ENCODE data around the gene TIMM17B.
A peak's percentile ranks its signal among the peaks of the same experiment; 100 is the strongest.
"Not testable (repeated sequence)": the region's sequence is repeated elsewhere in the genome, so short reads cannot be mapped to it uniquely, and the experiment has no call there.

Gene TIMM17B

DNA sequence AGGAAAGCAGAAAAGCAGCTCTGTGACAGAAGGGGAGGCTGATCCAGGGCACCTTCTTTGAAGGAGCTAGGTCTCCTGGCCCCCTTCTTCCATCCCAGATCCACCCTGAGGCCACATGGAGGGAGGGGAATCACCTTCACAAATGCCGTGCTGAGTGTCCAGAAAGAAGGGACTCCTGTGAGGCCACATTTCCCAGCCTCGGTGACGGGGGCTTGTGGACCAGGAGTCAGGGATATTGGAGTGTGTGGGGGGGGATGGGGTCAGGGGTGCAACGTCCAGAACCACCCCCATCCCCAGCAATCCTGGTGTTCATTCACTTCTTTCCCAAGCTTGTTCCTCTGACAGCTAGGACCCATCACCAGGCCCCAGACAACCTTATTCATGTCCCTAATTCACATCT lies 4.7 kb downstream of the TIMM17B start:
- H3K4me3 ChIP-seq (IDR thresholded peaks at IDR 0.05; ENCODE audit: insufficient read depth, low read depth, low read length): no peak overlapping the region
- no peak overlapping the region; the same call in 1 of the 2 replicates for H3K4me2 ChIP-seq
- H3K27ac ChIP-seq: no peak overlapping the region
- no peaks in the 10 kb centered on the region for H3K36me3 ChIP-seq (ENCODE audit: insufficient read depth)
- no peaks in the 10 kb centered on the region for H4K20me1 ChIP-seq (ENCODE audit: insufficient read depth)
- no peaks in the 10 kb centered on the region for H3K27me3 ChIP-seq (ENCODE audit: insufficient read depth, low read depth)
- peaks cover 11% of the 10 kb centered on the region; the same call in 1 of the 2 replicates for H3K79me2 ChIP-seq (ENCODE audit: insufficient read depth, low read depth)
- peaks cover 10% of the 10 kb centered on the region for H3K4me1 ChIP-seq (ENCODE audit: low read depth, poor library complexity, severe bottlenecking)
- no peak overlapping the region for H2AFZ ChIP-seq (ENCODE audit: low read depth)
- TF ChIP-seq, protein P1, sequence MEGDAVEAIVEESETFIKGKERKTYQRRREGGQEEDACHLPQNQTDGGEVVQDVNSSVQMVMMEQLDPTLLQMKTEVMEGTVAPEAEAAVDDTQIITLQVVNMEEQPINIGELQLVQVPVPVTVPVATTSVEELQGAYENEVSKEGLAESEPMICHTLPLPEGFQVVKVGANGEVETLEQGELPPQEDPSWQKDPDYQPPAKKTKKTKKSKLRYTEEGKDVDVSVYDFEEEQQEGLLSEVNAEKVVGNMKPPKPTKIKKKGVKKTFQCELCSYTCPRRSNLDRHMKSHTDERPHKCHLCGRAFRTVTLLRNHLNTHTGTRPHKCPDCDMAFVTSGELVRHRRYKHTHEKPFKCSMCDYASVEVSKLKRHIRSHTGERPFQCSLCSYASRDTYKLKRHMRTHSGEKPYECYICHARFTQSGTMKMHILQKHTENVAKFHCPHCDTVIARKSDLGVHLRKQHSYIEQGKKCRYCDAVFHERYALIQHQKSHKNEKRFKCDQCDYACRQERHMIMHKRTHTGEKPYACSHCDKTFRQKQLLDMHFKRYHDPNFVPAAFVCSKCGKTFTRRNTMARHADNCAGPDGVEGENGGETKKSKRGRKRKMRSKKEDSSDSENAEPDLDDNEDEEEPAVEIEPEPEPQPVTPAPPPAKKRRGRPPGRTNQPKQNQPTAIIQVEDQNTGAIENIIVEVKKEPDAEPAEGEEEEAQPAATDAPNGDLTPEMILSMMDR (conservative IDR thresholded peaks at IDR 0.05; ENCODE audit: low read depth, low read length): no peak
- H3K9ac ChIP-seq: no peak overlapping the region

DNA sequence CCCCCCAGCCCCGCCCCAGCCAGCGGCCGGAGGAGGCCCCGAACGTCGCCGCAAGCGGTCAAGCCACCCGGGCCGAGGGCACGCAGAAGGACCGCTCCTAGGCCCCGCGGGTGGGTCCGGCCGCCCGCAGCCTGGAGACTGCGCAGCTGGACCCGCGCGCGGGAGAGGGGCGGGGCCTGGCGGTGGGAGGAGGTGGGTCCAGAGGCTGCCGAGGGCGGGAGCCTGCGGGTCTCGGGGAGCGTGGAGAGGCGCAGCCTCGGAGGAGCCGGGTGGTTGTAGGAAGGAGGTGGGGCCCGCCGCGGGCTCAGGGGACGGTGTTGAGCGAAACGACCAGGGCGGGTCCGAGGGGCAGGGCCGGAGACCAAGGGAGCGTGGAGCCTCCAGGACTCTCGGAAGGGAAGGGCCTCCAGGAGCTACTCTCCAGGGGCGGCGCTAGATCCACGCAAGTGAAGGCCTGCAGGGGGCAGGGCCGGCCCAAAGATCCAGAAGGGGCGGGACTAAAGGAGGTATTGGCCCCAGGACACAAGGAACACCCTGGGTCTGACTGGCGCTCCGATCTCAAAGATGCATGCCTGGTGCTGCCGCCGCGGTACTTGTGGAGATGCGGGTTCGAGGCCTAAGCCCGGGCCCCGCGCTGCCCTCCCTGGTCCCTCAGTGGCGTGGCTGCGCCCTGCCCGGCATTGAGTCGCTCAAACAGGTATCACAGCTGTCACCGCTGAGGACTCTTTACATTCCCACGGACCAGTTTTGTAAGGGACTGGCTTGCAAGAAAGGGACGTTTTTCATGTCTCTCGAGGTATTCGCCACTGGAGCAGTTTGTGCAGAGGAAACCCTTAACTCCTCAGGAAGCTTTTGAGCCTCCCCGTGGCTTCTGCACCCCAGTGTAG lies 5.9 kb downstream of the TIMM17B start:
- Histone ChIP-seq H3K9ac (no peak overlapping the region), H3K4me2 (peak overlapping the region; percentile 61), H2AFZ (ENCODE audit: low read depth) (peak overlapping the region; percentile 54), H3K27ac (no peak overlapping the region), H4K20me1 (ENCODE audit: insufficient read depth) (no peaks in the 10 kb centered on the region), H3K36me3 (ENCODE audit: insufficient read depth) (no peaks in the 10 kb centered on the region), H3K4me3 (IDR thresholded peaks at IDR 0.05; ENCODE audit: insufficient read depth, low read depth, low read length) (no peak overlapping the region), H3K4me1 (ENCODE audit: low read depth, poor library complexity, severe bottlenecking) (peaks cover 10% of the 10 kb centered on the region), H3K27me3 (ENCODE audit: insufficient read depth, low read depth) (no peaks in the 10 kb centered on the region), H3K79me2 (ENCODE audit: insufficient read depth, low read depth) (peaks cover 8% of the 10 kb centered on the region; the same call in 1 of the 2 replicates)
- TF ChIP-seq, protein P1 (conservative IDR thresholded peaks at IDR 0.05; ENCODE audit: low read depth, low read length): 0 out of 2 replicates have a peak, but pooled peaks have one; percentile 14

DNA sequence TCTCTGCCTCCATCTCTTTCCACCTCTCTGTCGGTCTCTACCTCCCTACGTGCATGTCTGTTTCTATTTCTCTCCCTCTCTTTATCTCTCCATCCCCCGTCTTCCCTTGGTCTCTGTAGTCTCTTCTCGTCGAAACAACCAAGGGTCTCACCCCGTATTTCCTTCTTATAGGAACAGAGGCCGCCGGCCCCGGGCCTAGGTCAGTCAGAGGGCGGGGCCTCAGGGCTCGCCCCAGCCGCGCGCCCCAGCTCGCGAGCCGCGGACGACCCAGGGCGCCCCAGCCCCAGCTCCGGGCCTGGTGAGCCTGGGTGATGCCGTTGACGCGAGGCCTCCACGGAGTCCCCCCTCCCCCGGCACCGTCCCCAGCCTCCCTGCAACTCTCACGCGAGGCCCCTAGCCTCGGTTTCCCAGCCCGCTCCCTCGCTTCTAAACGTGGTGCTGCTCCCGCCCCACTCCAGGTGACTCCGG lies 6.6 kb downstream of the TIMM17B start:
- H3K9ac ChIP-seq: no peak overlapping the region

DNA sequence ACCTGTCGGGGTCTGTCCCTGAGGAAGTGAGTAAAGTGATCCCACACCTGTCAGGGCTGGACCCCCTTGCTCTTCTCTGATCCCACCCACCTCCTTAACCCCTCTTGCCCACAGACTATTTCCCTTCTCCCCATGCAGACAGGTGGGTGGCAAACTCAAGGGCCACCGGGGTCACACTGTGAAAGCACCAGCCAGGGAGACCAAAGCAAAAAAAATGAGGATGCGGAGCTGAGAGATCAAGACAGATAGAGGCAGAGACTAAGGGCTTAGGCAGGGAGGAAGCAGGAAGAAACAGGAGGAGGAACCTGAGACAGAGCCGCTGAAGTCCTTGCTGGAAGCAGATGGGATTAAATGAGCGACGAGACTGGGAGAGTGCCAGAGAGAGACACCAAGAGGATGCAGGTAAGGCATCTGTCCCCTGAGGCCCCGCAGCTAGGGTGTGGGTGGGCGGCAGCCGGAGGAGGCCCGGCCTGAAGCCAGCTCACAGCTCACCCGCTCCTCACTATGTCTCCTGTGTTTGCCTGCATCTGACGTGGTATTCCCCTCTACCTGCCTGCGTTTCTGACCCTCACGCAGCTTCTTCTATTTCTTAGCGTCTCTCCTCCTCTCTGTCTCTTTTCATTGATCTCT lies 7.2 kb downstream of the TIMM17B start:
- Histone ChIP-seq H3K4me1 (ENCODE audit: low read depth, poor library complexity, severe bottlenecking) (peaks cover 10% of the 10 kb centered on the region), H3K4me3 (IDR thresholded peaks at IDR 0.05; ENCODE audit: insufficient read depth, low read depth, low read length) (no peak overlapping the region), H3K4me2 (no peak overlapping the region), H3K27ac (no peak overlapping the region), H2AFZ (ENCODE audit: low read depth) (no peak overlapping the region), H3K36me3 (ENCODE audit: insufficient read depth) (no peaks in the 10 kb centered on the region), H3K27me3 (ENCODE audit: insufficient read depth, low read depth) (no peaks in the 10 kb centered on the region), H4K20me1 (ENCODE audit: insufficient read depth) (no peaks in the 10 kb centered on the region), H3K9ac (no peak overlapping the region), H3K79me2 (ENCODE audit: insufficient read depth, low read depth) (no peaks in the 10 kb centered on the region)
- TF ChIP-seq, protein P1 (conservative IDR thresholded peaks at IDR 0.05; ENCODE audit: low read depth, low read length): no peak

More for the DNA sequence above, 6.6 kb downstream of the TIMM17B start:
- Histone ChIP-seq H3K4me2 (peak overlapping the region; percentile 61; the same call in 1 of the 2 replicates), H3K36me3 (ENCODE audit: insufficient read depth) (no peaks in the 10 kb centered on the region), H2AFZ (ENCODE audit: low read depth) (peak overlapping the region; percentile 54), H3K27ac (no peak overlapping the region), H3K4me3 (IDR thresholded peaks at IDR 0.05; ENCODE audit: insufficient read depth, low read depth, low read length) (no peak overlapping the region), H4K20me1 (ENCODE audit: insufficient read depth) (no peaks in the 10 kb centered on the region), H3K79me2 (ENCODE audit: insufficient read depth, low read depth) (0 out of 2 replicates have a peak, but pooled peaks cover under 1% of the 10 kb centered on the region), H3K27me3 (ENCODE audit: insufficient read depth, low read depth) (no peaks in the 10 kb centered on the region), H3K4me1 (ENCODE audit: low read depth, poor library complexity, severe bottlenecking) (peaks cover 10% of the 10 kb centered on the region)
- TF ChIP-seq, protein P1 (conservative IDR thresholded peaks at IDR 0.05; ENCODE audit: low read depth, low read length): no peak

DNA sequence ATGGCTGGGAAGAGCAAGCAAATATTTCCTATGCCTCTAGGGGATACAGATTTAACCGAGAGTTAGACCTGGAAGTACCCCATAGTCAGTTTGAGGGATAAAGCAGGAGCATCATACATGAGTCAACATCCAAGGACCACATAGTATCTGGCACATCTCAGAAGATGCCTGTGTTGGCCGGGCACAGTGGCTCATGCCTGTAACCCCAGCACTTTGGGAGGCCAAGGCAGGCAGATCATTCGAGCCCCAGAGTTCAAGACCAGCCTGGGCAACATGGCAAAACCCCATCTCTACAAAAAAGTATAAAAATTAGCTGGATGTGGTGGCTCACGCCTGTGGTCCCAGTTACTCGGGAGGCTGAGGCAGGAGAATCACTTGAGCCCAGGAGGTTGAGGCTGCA lies 11.0 kb downstream of the TIMM17B start:
- H3K79me2 ChIP-seq (ENCODE audit: insufficient read depth, low read depth); H4K20me1 ChIP-seq (ENCODE audit: insufficient read depth); H3K36me3 ChIP-seq (ENCODE audit: insufficient read depth); H2AFZ ChIP-seq (ENCODE audit: low read depth); H3K4me2 ChIP-seq; H3K4me1 ChIP-seq (ENCODE audit: low read depth, poor library complexity, severe bottlenecking); H3K9ac ChIP-seq; H3K27me3 ChIP-seq (ENCODE audit: insufficient read depth, low read depth); H3K4me3 ChIP-seq (IDR thresholded peaks at IDR 0.05; ENCODE audit: insufficient read depth, low read depth, low read length); H3K27ac ChIP-seq: not testable (repeated sequence)

Data from KMS-11 (cell line).